Skeletal muscle cell (primary cell): Measurements from ENCODE around the gene ITGAX.
"Not testable (repeated sequence)": the region's sequence is repeated elsewhere in the genome, so short reads cannot be mapped to it uniquely, and the experiment has no call there.

Source experiments
- DNase-seq: peaks from one replicate; pipeline ENCODE4 v3.0.0-alpha.2; 2010; ENCODE audit warnings: low read depth
- H3K4me3 ChIP-seq: 2 replicates; pipeline ENCODE4 v1.5.1; 2011; ENCODE audit warnings: low read depth, mild to moderate bottlenecking, control low read depth, low read length, moderate library complexity

ITGAX gene

GRCh38 chr16:31402687-31403086 is 47.7 kb downstream of the ITGAX start:
- DNase-seq, result no peak
- no peak overlapping the region for H3K4me3 ChIP-seq

- DNase-seq, result no peak
- peak overlapping the region; percentile 11 for H3K4me3 ChIP-seq
These were observed 48.8 kb downstream of the ITGAX start for GRCh38 chr16:31403590-31404352.

- DNase-seq, result no peak
- H3K4me3 ChIP-seq, result peak overlapping the region; percentile 11
These were observed 49.5 kb downstream of the ITGAX start for GRCh38 chr16:31404353-31405064.

GRCh38 chr16:31407406-31407805 is 52.4 kb downstream of the ITGAX start:
- DNase-seq, result no peak
- H3K4me3 ChIP-seq, result no peak overlapping the region

GRCh38 chr16:31409433-31409832 is 54.5 kb downstream of the ITGAX start:
- H3K4me3 ChIP-seq, result no peak overlapping the region
- DNase-seq, result no peak

GRCh38 chr16:31410082-31410481 is 55.1 kb downstream of the ITGAX start:
- no peak overlapping the region for H3K4me3 ChIP-seq
- DNase-seq, result no peak

- no peak for DNase-seq
- no peak overlapping the region for H3K4me3 ChIP-seq
These were observed 56.3 kb downstream of the ITGAX start for GRCh38 chr16:31411024-31411844.

GRCh38 chr16:31412750-31413149 is 57.8 kb downstream of the ITGAX start:
- DNase-seq, result no peak
- no peak overlapping the region for H3K4me3 ChIP-seq

GRCh38 chr16:31413381-31413780 is 58.4 kb downstream of the ITGAX start:
- DNase-seq, result no peak
- no peak overlapping the region for H3K4me3 ChIP-seq

- no peak for DNase-seq
These were observed 59.0 kb downstream of the ITGAX start for GRCh38 chr16:31413943-31414342.

GRCh38 chr16:31414706-31415105 is 59.7 kb downstream of the ITGAX start:
- no peak for DNase-seq
- H3K4me3 ChIP-seq, result no peak overlapping the region

More at GRCh38 chr16:31413943-31414342, 59.0 kb downstream of the ITGAX start:
- H3K4me3 ChIP-seq, result no peak overlapping the region

- H3K4me3 ChIP-seq, result no peak overlapping the region
- no peak for DNase-seq
These were observed 61.4 kb downstream of the ITGAX start for GRCh38 chr16:31416371-31416770.

GRCh38 chr16:31417036-31417435 is 62.1 kb downstream of the ITGAX start:
- not testable (repeated sequence) for DNase-seq, H3K4me3 ChIP-seq

- H3K4me3 ChIP-seq, result no peak overlapping the region
- DNase-seq, result no peak
These were observed 62.9 kb downstream of the ITGAX start for GRCh38 chr16:31417916-31418315.

GRCh38 chr16:31420037-31420436 is 65.1 kb downstream of the ITGAX start:
- no peak overlapping the region for H3K4me3 ChIP-seq
- DNase-seq, result no peak

GRCh38 chr16:31421587-31421986 is 66.6 kb downstream of the ITGAX start:
- no peak overlapping the region for H3K4me3 ChIP-seq
- no peak for DNase-seq

GRCh38 chr16:31423241-31423640 is 68.3 kb downstream of the ITGAX start:
- DNase-seq, result no peak
- no peak overlapping the region for H3K4me3 ChIP-seq

GRCh38 chr16:31423801-31424200 is 68.8 kb downstream of the ITGAX start:
- DNase-seq, result no peak
- no peak overlapping the region for H3K4me3 ChIP-seq

GRCh38 chr16:31427441-31428278 is 72.7 kb downstream of the ITGAX start:
- peak overlapping the region; percentile 34 for H3K4me3 ChIP-seq

More at GRCh38 chr16:31427441-31428278, 72.7 kb downstream of the ITGAX start:
- DNase-seq, result no peak
